NT2/D1 (cell line): ENCODE results near the gene PRKN.
"Not testable (repeated sequence)": the region's sequence is repeated elsewhere in the genome, so short reads cannot be mapped to it uniquely, and the experiment has no call there.

ENCODE experiments used
- SUZ12 ChIP-seq: IDR thresholded peaks from 2 replicates; pipeline ENCODE4 v1.6.1; 2011; ENCODE audit not compliant: insufficient read length, insufficient read depth; ENCODE audit errors: extremely low read depth
- YY1 ChIP-seq: IDR thresholded peaks from 2 replicates; pipeline ENCODE4 v1.6.1; 2011; ENCODE audit not compliant: insufficient read length, insufficient read depth
- ZNF274 ChIP-seq: IDR thresholded peaks from 2 replicates; pipeline ENCODE4 v1.6.1; 2011; ENCODE audit warnings: mild to moderate bottlenecking, low read depth, low read length

DNA sequence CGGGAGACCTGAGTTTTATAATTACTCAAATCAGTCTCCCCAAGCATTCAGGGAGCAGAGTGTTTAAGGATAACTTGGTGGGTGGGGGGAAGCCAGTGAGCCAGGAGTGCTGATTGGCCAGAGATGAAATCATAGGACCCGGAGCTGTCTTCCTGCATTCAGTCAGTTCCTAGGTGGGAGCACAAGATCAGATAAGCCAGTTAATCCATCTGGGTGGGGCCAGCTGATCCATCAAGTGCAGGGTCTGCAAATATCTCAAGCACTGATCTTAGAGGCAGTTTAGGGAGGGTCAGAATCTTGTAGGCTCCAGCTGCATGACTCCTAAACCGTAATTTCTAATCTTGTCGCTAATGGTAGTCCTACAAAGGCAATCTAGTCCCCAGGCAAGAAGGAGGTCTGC is 196.2 kb downstream of the PRKN start:
- TF ChIP-seq ZNF274, SUZ12, YY1: not testable (repeated sequence)
